Measurements from ENCODE around the gene GIMD1.
"Not testable (repeated sequence)": the region's sequence is repeated elsewhere in the genome, so short reads cannot be mapped to it uniquely, and the experiment has no call there.

GIMD1 gene

GRCh38 chr4:106347167-106347566 lies 21.4 kb downstream of the GIMD1 start:
- DNase-seq (ENCODE audit: low spot score) = no peak

- DNase-seq (ENCODE audit: low spot score) = no peak
Measured at GRCh38 chr4:106344647-106344970, 24.0 kb downstream of the GIMD1 start.

GRCh38 chr4:106343865-106344646 lies 24.5 kb downstream of the GIMD1 start:
- no peak for DNase-seq (ENCODE audit: low spot score)

- no peak for DNase-seq (ENCODE audit: low spot score)
Measured at GRCh38 chr4:106340774-106341173, 27.8 kb downstream of the GIMD1 start.

GRCh38 chr4:106339431-106339830 lies 29.1 kb downstream of the GIMD1 start:
- DNase-seq (ENCODE audit: low spot score) = no peak

GRCh38 chr4:106338671-106339070 lies 29.9 kb downstream of the GIMD1 start:
- DNase-seq (ENCODE audit: low spot score) = no peak

- no peak for DNase-seq (ENCODE audit: low spot score)
Measured at GRCh38 chr4:106337916-106338315, 30.7 kb downstream of the GIMD1 start.

GRCh38 chr4:106336618-106337017 lies 32.0 kb downstream of the GIMD1 start:
- no peak for DNase-seq (ENCODE audit: low spot score)

- no peak for DNase-seq (ENCODE audit: low spot score)
Measured at GRCh38 chr4:106334741-106335470, 33.7 kb downstream of the GIMD1 start.

- DNase-seq (ENCODE audit: low spot score) = no peak
Measured at GRCh38 chr4:106333186-106333585, 35.4 kb downstream of the GIMD1 start.

- DNase-seq (ENCODE audit: low spot score) = peak; percentile 9
Measured at GRCh38 chr4:106329041-106329618, 39.4 kb downstream of the GIMD1 start.

- no peak for DNase-seq (ENCODE audit: low spot score)
Measured at GRCh38 chr4:106325800-106326199, 42.8 kb downstream of the GIMD1 start.

- no peak for DNase-seq (ENCODE audit: low spot score)
Measured at GRCh38 chr4:106323119-106323518, 45.5 kb downstream of the GIMD1 start.

- DNase-seq (ENCODE audit: low spot score) = not testable (repeated sequence)
Measured at GRCh38 chr4:106321814-106322213, 46.8 kb downstream of the GIMD1 start.

GRCh38 chr4:106321168-106321567 lies 47.4 kb downstream of the GIMD1 start:
- not testable (repeated sequence) for DNase-seq (ENCODE audit: low spot score)

- DNase-seq (ENCODE audit: low spot score) = no peak
Measured at GRCh38 chr4:106320235-106320634, 48.3 kb downstream of the GIMD1 start.

- no peak for DNase-seq (ENCODE audit: low spot score)
Measured at GRCh38 chr4:106318511-106318910, 50.1 kb downstream of the GIMD1 start.

- no peak for DNase-seq (ENCODE audit: low spot score)
Measured at GRCh38 chr4:106317815-106318214, 50.8 kb downstream of the GIMD1 start.

- DNase-seq (ENCODE audit: low spot score) = peak; percentile 16
Measured at GRCh38 chr4:106316773-106317409, 51.7 kb downstream of the GIMD1 start.

- DNase-seq (ENCODE audit: low spot score) = peak; percentile 90
Measured at GRCh38 chr4:106315968-106316772, 52.4 kb downstream of the GIMD1 start, which contains the start of the genes AIMP1 and TBCK. Gene AIMP1 (plus strand): TSS chr4:106316550. CDS start chr4:106325010, 8,460 bp downstream. Gene TBCK (minus strand): TSS chr4:106316209. CDS start chr4:106308960, 7,249 bp downstream.

- peak; percentile 38 for DNase-seq (ENCODE audit: low spot score)
Measured at GRCh38 chr4:106315476-106315967, 53.1 kb downstream of the GIMD1 start.

All from pons (tissue), 1 donor.